ENCODE data around the gene GADD45GIP1. TPM values are rescaled to one million over a fixed set of nuclear protein-coding genes. Genes with fewer than 3 reads are reported as not detected.
"Not testable (repeated sequence)": the region's sequence is repeated elsewhere in the genome, so short reads cannot be mapped to it uniquely, and the experiment has no call there.

GADD45GIP1 gene
- total and polyA plus RNA-seq, 2 donors (not counting 1 experiment from before 2014, with no cell fraction given) = 19.5 to 19.7 TPM

GRCh38 chr19:12955996-12956395 lies 1.0 kb downstream of the GADD45GIP1 start:
- H3K9ac ChIP-seq (ENCODE audit: insufficient read depth, low read length) = no peak overlapping the region
- TF ChIP-seq EZH2 (IDR thresholded peaks at IDR 0.05; ENCODE audit: low read length, missing control alignments) (no peak), CTCF (conservative IDR thresholded peaks at IDR 0.05 in 1 of 2, IDR thresholded peaks at IDR 0.05 in 1 of 2; ENCODE audit: low read depth in 1 of 2, low read length in 2 of 2) (no peak)
- no peaks in the 10 kb centered on the region for H3K9me3 ChIP-seq (ENCODE audit: control insufficient read depth, insufficient read depth, low read depth, low read length)
- H3K36me3 ChIP-seq (ENCODE audit: control insufficient read depth, insufficient read depth, low read length) = peaks cover 14% of the 10 kb centered on the region
- H3K4me3 ChIP-seq (replicated peaks in 1 of 4; ENCODE audit: control extremely low read depth in 1 of 4, insufficient read depth in 1 of 4, low read depth in 3 of 4, low read length in 4 of 4) = peak overlapping the region; percentile 72 to 93 (median 84)
- no peaks in the 10 kb centered on the region for H3K27me3 ChIP-seq (ENCODE audit: control insufficient read depth, insufficient read depth, low read length)
- no peak for DNase-seq (ENCODE audit: low read depth in 2 of 2)
- H2AFZ ChIP-seq (ENCODE audit: low read length) = no peak overlapping the region
- H3K79me2 ChIP-seq (ENCODE audit: control insufficient read depth, insufficient read depth, low read length) = peaks cover 37% of the 10 kb centered on the region
- peak overlapping the region; percentile 77 for H3K27ac ChIP-seq (ENCODE audit: insufficient read depth, low read length)
- peaks cover 17% of the 10 kb centered on the region for H3K4me1 ChIP-seq (ENCODE audit: control insufficient read depth, extremely low read depth, insufficient read depth, low read length)
- peak overlapping the region; percentile 90 for H3K4me2 ChIP-seq (ENCODE audit: extremely low read depth, insufficient read depth, low read length)
- H4K20me1 ChIP-seq (ENCODE audit: control insufficient read depth, extremely low read depth, insufficient read depth, low read length) = no peaks in the 10 kb centered on the region

- H3K9ac ChIP-seq (ENCODE audit: insufficient read depth, low read length); H3K9me3 ChIP-seq (ENCODE audit: control insufficient read depth, insufficient read depth, low read depth, low read length); H3K27ac ChIP-seq (ENCODE audit: insufficient read depth, low read length); H4K20me1 ChIP-seq (ENCODE audit: control insufficient read depth, extremely low read depth, insufficient read depth, low read length); DNase-seq (ENCODE audit: low read depth in 2 of 2); H3K27me3 ChIP-seq (ENCODE audit: control insufficient read depth, insufficient read depth, low read length); H2AFZ ChIP-seq (ENCODE audit: low read length): not testable (repeated sequence)
- Histone ChIP-seq H3K36me3 (ENCODE audit: control insufficient read depth, insufficient read depth, low read length) (peaks cover 14% of the 10 kb centered on the region), H3K4me2 (ENCODE audit: extremely low read depth, insufficient read depth, low read length) (peak overlapping the region; percentile 90), H3K4me3 (replicated peaks in 1 of 4; ENCODE audit: control extremely low read depth in 1 of 4, insufficient read depth in 1 of 4, low read depth in 3 of 4, low read length in 4 of 4) (peak overlapping the region in 2 of 4 experiments; percentile 81 to 88), H3K79me2 (ENCODE audit: control insufficient read depth, insufficient read depth, low read length) (peaks cover 37% of the 10 kb centered on the region), H3K4me1 (ENCODE audit: control insufficient read depth, extremely low read depth, insufficient read depth, low read length) (peaks cover 17% of the 10 kb centered on the region)
These were observed 1.4 kb downstream of the GADD45GIP1 start for GRCh38 chr19:12955575-12955974.

- no peaks in the 10 kb centered on the region for H3K9me3 ChIP-seq (ENCODE audit: control insufficient read depth, insufficient read depth, low read depth, low read length)
These were observed 2.4 kb downstream of the GADD45GIP1 start for GRCh38 chr19:12954612-12954962.

More at GRCh38 chr19:12954612-12954962, 2.4 kb downstream of the GADD45GIP1 start:
- Histone ChIP-seq H3K27ac (ENCODE audit: insufficient read depth, low read length) (peak overlapping the region; percentile 82), H3K9ac (ENCODE audit: insufficient read depth, low read length) (no peak overlapping the region), H3K4me2 (ENCODE audit: extremely low read depth, insufficient read depth, low read length) (no peak overlapping the region), H3K36me3 (ENCODE audit: control insufficient read depth, insufficient read depth, low read length) (peaks cover 20% of the 10 kb centered on the region), H3K79me2 (ENCODE audit: control insufficient read depth, insufficient read depth, low read length) (peaks cover 38% of the 10 kb centered on the region), H3K4me3 (replicated peaks in 1 of 4; ENCODE audit: control extremely low read depth in 1 of 4, insufficient read depth in 1 of 4, low read depth in 3 of 4, low read length in 4 of 4) (no peak overlapping the region), H3K4me1 (ENCODE audit: control insufficient read depth, extremely low read depth, insufficient read depth, low read length) (peaks cover 17% of the 10 kb centered on the region), H4K20me1 (ENCODE audit: control insufficient read depth, extremely low read depth, insufficient read depth, low read length) (no peaks in the 10 kb centered on the region), H3K27me3 (ENCODE audit: control insufficient read depth, insufficient read depth, low read length) (no peaks in the 10 kb centered on the region), H2AFZ (ENCODE audit: low read length) (no peak overlapping the region)
- DNase-seq (ENCODE audit: low read depth in 2 of 2) = no peak
- no peak for TF ChIP-seq EZH2 (IDR thresholded peaks at IDR 0.05; ENCODE audit: low read length, missing control alignments)
- no peak for TF ChIP-seq CTCF (conservative IDR thresholded peaks at IDR 0.05 in 1 of 2, IDR thresholded peaks at IDR 0.05 in 1 of 2; ENCODE audit: low read depth in 1 of 2, low read length in 2 of 2)
